Thoracic aorta (tissue), 2 donors: ENCODE data around the gene PKNOX2. TPM values are rescaled to one million over a fixed set of nuclear protein-coding genes. Genes with fewer than 3 reads are reported as not detected.

Experiments used
- ATAC-seq: fragments of 150-250 bp; one replicate; pipeline ENCODE4 v1.8.0; 2017; ENCODE audit warnings: low read depth; ENCODE audit not compliant: insufficient number of reproducible peaks, low FRiP score
- DNase-seq: peaks from one replicate; pipeline ENCODE4 v3.0.0-alpha.2; 2020; ENCODE audit warnings: low spot score
- H3K27ac ChIP-seq, 2 donors: fragments of 200-600 bp; sonication (generic); 1 replicate in 1 of 2; 2 replicates in 1 of 2; pipeline ENCODE4 v1.5.1; 2016; ENCODE audit warnings: mild to moderate bottlenecking in 2 of 2, moderate library complexity in 2 of 2
- H3K27me3 ChIP-seq: fragments of 200-600 bp; sonication (generic); replicated peaks from 2 replicates; pipeline ENCODE4 v1.6.0; 2016; ENCODE audit warnings: mild to moderate bottlenecking; ENCODE audit not compliant: insufficient read depth
- H3K36me3 ChIP-seq: fragments of 200-600 bp; sonication (generic); one replicate; pipeline ENCODE4 v1.5.1; 2016
- H3K4me1 ChIP-seq, 2 donors: fragments of 200-600 bp; sonication (generic); 1 replicate in 1 of 2; 2 replicates in 1 of 2; pipeline versions ENCODE4 v1.5.1 to v1.6.0; 2016; ENCODE audit warnings: low read depth in 2 of 2, mild to moderate bottlenecking in 1 of 2; ENCODE audit not compliant: control insufficient read depth in 1 of 2
- H3K4me3 ChIP-seq: fragments of 200-600 bp; sonication (generic); 2 replicates; pipeline ENCODE4 v1.5.1; 2016; ENCODE audit warnings: mild to moderate bottlenecking
- H3K9me3 ChIP-seq: fragments of 200-600 bp; sonication (generic); 2 replicates; pipeline ENCODE4 v1.5.1; 2016
- CTCF ChIP-seq: fragments of 200-600 bp; sonication (generic); IDR thresholded peaks from one replicate; pipeline ENCODE4 v1.5.1; 2019; ENCODE audit warnings: antibody characterized with exemption
- total RNA-seq, 2 donors: library from RNA; depleted of rRNA; stranded (reverse); fragments of >200 nt; gene quantifications; one replicate each; pipeline versions ENCODE4 v1.1.0 to v1.2.3, GENCODE V29; 2016

The PKNOX2 gene
- total RNA-seq, 2 donors from 2014 or later, result 1.4 to 9.2 TPM

GRCh38 chr11:125281831-125282595 is 117.5 kb downstream of the PKNOX2 start:
- no peak overlapping the region for H3K27ac ChIP-seq
- no peak for DNase-seq
- no peaks in the 10 kb centered on the region for H3K27me3 ChIP-seq
- H3K4me3 ChIP-seq, result no peak overlapping the region
- H3K4me1 ChIP-seq, result peaks cover 0 to under 1% of the 10 kb centered on the region in 2 donors
- H3K36me3 ChIP-seq, result no peaks in the 10 kb centered on the region
- TF ChIP-seq CTCF, result no peak
- no peak for ATAC-seq
- H3K9me3 ChIP-seq, result no peaks in the 10 kb centered on the region

- Histone ChIP-seq H3K27ac (no peak overlapping the region), H3K36me3 (no peaks in the 10 kb centered on the region), H3K4me3 (no peak overlapping the region), H3K9me3 (no peaks in the 10 kb centered on the region), H3K4me1 (peaks cover 0 to 4% of the 10 kb centered on the region in 2 donors), H3K27me3 (no peaks in the 10 kb centered on the region)
- DNase-seq, result no peak
- TF ChIP-seq CTCF, result no peak
- ATAC-seq, result no peak
These were observed 118.0 kb downstream of the PKNOX2 start for GRCh38 chr11:125282596-125282914.

- no peak overlapping the region for H3K4me3 ChIP-seq
- ATAC-seq, result no peak
These were observed 119.8 kb downstream of the PKNOX2 start for GRCh38 chr11:125284245-125284850.

GRCh38 chr11:125285844-125286243 is 121.3 kb downstream of the PKNOX2 start:
- H3K27me3 ChIP-seq, result no peaks in the 10 kb centered on the region
- H3K27ac ChIP-seq, result no peak overlapping the region
- no peak for TF ChIP-seq CTCF
- no peaks in the 10 kb centered on the region for H3K9me3 ChIP-seq
- ATAC-seq (no peak), DNase-seq (no peak)
- H3K36me3 ChIP-seq, result no peaks in the 10 kb centered on the region
- H3K4me3 ChIP-seq, result no peak overlapping the region
- H3K4me1 ChIP-seq, result peaks cover 0 to 11% of the 10 kb centered on the region in 2 donors

More at GRCh38 chr11:125284245-125284850, 119.8 kb downstream of the PKNOX2 start:
- no peaks in the 10 kb centered on the region for H3K9me3 ChIP-seq
- no peak for TF ChIP-seq CTCF
- H3K36me3 ChIP-seq, result no peaks in the 10 kb centered on the region
- no peak overlapping the region for H3K27ac ChIP-seq
- H3K27me3 ChIP-seq, result no peaks in the 10 kb centered on the region
- DNase-seq, result no peak
- H3K4me1 ChIP-seq, result peaks cover 0 to 11% of the 10 kb centered on the region in 2 donors

GRCh38 chr11:125286486-125286885 is 121.9 kb downstream of the PKNOX2 start:
- Histone ChIP-seq H3K27ac (no peak overlapping the region), H3K9me3 (no peaks in the 10 kb centered on the region), H3K27me3 (no peaks in the 10 kb centered on the region), H3K4me1 (peaks cover 0 to 11% of the 10 kb centered on the region in 2 donors), H3K4me3 (no peak overlapping the region), H3K36me3 (no peaks in the 10 kb centered on the region)
- TF ChIP-seq CTCF, result no peak
- no peak for ATAC-seq
- DNase-seq, result no peak
